ENCODE measurements around the gene ITGA5.

- TF ChIP-seq BHLHE40 (IDR thresholded peaks at IDR 0.05; ENCODE audit: borderline replicate concordance): no peak
- TF ChIP-seq ARNT (IDR thresholded peaks at IDR 0.05): no peak
- TF ChIP-seq SP1 (IDR thresholded peaks at IDR 0.05): no peak
- no peak for TF ChIP-seq L3MBTL2 (conservative IDR thresholded peaks at IDR 0.05)
- no peak for TF ChIP-seq TARDBP (IDR thresholded peaks at IDR 0.05)
- TF ChIP-seq FOXK2 (IDR thresholded peaks at IDR 0.05): no peak
- no peak for TF ChIP-seq FOXA1 (IDR thresholded peaks at IDR 0.05)
- TF ChIP-seq PKNOX1 (IDR thresholded peaks at IDR 0.05): peak; percentile 10; the same call in 1 of the 2 replicates
- no peak for TF ChIP-seq FOXM1 (IDR thresholded peaks at IDR 0.05; ENCODE audit: borderline replicate concordance)
- no peak for TF ChIP-seq NFRKB (IDR thresholded peaks at IDR 0.05)
- TF ChIP-seq LEF1 (IDR thresholded peaks at IDR 0.05; ENCODE audit: borderline replicate concordance): no peak
- no peak for TF ChIP-seq SUZ12 (IDR thresholded peaks at IDR 0.05)
These were observed 28.2 kb downstream of the ITGA5 start for GRCh38 chr12:54390668-54391551.

Measured in HEK293T (cell line).